M059J (cell line): Measurements from ENCODE around the gene PSMD12. TPM values are rescaled to one million over a fixed set of nuclear protein-coding genes. Genes with fewer than 3 reads are reported as not detected.
"Not testable (repeated sequence)": the region's sequence is repeated elsewhere in the genome, so short reads cannot be mapped to it uniquely, and the experiment has no call there.

Experiments used
- DNase-seq: peaks from one replicate; pipeline ENCODE4 v3.0.0-alpha.2; 2012; ENCODE audit warnings: low read depth
- total RNA-seq: library from RNA; depleted of rRNA; stranded (reverse); fragments of >200 nt; shearing (Covaris generic); gene quantifications from 2 replicates; pipeline ENCODE4 v1.2.3, GENCODE V29; 2014; rRNA removed

Gene PSMD12
- 33.4 and 54.0 TPM in 2 replicates for total RNA-seq

DNA sequence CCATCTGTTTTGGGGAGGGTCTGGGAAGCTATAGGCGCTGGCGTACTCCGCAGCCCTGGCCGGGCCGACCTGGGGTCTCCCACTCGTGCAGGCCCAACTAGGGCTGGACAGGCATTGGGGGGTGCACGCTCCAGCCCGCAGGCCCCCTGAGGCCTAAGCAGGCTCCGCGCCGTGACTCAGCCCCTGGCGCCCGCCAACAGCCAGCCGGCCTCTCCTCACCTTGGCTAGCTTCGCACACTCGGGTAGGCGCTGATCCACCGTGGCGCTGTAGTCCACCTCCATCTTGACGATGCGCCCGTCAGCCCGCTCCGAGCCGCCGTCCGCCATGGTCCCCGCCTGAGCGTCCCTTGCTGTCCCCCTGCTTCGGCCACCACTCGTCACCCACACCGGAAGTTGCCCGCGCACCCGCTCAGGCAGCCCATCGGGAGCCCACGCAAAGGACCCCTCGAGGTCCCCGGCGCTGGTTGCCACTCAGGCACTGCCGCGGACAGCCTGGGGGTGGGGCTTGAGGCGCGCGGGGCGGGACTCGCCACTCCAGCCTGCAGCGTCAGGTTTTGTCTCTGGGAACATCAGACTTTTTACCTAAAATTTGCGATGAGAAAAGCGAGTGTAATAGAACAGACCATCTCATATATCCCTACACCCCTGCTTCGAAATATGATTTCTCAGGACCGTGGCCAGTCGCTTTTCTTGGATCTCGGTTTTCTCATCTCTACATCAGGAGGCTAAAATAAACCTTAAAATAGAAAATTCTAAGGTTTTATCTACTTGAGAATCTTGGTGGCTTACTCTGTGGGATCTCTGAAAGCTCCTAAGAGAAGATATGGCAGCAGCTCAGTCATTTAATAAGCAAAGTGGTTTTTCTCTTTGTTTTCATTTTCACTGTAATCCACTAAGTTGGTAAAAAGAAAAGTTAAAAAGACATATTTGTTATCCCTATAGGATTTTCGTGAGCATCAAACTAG, at the start of gene PSMD12:
Gene PSMD12 (minus strand): TSS at position 385 of the 965 bp plus-strand sequence. CDS start 58 bp downstream, at position 327.
- peak; percentile 82 for DNase-seq

DNA sequence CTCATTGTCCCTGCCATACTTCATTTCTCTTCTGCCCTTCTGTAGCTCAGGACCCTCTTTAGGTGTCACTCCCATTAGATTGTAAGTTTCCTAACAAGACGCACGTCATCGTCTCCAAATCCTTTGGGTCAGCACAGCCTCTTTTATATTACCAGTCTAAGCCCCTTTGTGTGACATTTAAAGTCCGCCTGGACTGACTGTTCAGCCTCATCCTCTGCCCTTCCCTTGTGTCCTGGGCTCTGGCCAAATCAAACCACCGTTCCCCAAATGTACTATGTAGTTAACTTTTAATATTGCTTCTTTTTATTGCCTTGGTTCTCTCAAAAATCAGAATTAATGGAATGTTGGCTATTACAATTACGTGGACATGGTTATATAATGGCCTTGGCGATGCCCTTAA, 48.9 kb upstream of the PSMD12 start:
- no peak for DNase-seq

DNA sequence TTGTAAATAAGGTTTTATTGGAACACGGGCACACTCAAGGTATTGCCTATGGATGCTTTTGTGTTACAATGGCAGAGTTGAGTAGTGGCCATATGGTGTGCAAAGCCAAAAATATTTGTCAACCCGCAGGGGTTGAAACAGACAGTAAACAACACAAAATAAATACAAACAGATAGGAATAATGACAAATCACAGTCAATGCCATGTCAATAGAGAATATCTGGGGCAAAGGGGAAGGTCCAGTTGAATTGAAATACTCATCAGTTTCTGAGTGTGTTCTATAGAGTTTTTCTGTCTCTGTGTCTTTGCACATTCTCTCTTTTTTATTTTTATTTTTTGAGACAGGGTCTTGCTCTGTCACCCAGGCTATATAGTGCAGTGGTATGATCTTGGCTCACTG, 48.2 kb upstream of the PSMD12 start:
- no peak for DNase-seq

DNA sequence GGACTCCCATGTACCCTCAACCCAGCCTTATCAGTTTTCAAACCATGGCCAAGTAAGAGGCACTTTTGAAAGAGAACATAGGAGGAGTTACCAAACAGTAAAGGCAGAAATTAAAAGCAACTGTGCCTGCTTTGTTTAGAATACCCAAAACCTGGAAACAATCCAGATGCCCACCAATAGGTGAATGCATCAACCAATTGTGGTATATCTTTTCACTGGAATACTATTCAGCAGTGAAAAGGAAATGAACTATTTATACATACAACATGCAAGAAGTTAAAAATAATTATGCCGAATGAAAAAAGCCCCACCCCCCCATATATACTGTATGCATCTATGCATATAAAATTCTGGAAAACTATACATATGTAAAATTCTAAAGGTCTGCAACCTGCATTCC, 47.8 kb upstream of the PSMD12 start:
- DNase-seq = no peak

- no peak for DNase-seq
These were observed 47.0 kb upstream of the PSMD12 start for GRCh38 chr17:67413388-67413787.

DNA sequence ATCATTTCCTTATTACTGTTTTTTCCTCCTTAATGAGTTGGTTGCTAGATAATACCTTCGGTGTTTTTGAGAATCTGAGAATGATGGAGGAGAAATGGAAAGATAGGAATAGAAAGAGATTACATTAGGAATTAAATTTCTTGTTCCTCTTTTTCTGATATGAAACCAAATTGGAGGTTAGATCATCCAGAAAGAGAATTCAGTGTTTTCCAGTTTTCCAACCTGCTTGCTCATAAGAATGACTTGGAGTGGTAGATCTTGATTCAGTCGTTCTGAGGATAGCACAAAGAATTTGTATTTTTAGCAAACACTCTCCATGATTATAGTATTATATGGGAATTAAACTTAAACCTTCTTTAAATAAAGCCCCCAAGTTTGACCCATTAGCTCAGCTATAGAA, 46.6 kb upstream of the PSMD12 start:
- no peak for DNase-seq

DNA sequence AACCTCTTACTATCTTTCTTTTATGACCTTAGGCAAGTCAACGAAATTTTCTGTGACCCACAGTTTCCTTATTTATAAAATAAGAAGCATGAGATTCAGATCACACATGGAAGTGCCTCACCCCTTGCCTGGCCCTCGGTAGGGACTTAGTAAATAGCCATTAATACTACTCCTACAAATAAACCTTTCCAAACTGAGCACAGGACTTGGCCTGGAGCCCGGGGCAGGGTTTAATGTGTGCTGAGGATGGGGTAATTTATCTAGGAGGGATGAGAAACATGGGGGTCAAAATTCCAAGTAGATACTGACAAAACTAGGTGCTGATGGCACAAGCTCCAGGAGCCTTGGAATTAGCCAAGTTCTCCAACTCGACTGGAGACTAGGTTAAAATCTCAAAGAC, 45.7 kb upstream of the PSMD12 start:
- no peak for DNase-seq

DNA sequence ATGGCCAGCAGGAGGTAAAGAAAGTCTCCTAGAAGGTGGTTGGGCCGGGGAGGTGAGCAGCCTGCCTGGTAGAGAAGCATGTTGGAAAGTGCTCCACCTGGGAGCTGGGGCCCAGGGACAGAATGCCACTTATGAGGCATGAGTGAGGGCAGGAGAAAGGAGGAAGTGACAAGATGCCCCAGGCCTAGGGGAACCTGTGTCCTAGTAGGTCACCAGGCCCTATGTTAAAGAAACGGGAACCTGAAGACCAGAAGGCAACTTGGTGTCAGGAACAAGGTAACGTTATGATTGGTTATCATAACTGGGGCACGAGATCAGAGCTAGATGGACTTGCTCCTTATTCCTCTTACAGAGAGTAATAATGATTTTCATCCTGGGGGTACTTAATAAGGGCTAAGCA, 45.0 kb upstream of the PSMD12 start:
- no peak for DNase-seq

DNA sequence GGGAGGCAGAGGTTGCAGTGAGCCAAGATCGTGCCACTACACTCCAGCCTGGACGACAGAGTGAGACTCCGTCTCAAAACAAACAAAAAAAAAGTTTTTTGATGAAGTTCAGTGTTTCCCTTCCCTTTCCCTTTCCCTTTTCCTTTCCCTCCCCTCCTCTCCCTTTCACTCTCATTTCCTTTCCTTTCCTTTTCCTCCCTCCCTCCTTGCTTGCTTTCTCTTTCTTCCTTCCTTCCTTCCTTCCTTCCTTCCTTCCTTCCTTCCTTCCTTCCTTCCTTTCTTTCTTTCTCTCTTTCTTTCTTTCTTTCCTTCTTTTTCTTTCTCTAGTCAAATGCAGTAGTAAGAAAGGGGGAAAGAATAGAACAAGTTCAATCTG, 42.1 kb upstream of the PSMD12 start:
- not testable (repeated sequence) for DNase-seq

DNA sequence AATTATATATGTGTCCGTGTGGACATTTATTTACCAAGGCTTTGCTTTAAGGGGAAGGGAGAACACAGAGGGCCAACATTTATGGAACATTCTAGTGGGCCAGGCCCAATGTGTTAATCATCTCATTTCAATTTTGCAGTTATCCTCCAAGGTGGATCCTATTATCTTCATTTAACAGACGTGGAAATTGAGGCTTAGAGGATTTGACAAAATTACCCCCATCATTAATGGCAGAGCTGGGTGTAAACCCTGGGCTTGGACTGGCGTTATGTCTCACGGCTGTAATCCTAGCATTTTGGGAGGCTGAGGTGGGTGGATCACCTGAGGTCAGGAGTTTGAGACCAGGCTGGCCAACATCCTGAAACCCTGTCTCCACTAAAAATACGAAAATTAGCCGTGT, 37.1 kb upstream of the PSMD12 start:
- no peak for DNase-seq

DNA sequence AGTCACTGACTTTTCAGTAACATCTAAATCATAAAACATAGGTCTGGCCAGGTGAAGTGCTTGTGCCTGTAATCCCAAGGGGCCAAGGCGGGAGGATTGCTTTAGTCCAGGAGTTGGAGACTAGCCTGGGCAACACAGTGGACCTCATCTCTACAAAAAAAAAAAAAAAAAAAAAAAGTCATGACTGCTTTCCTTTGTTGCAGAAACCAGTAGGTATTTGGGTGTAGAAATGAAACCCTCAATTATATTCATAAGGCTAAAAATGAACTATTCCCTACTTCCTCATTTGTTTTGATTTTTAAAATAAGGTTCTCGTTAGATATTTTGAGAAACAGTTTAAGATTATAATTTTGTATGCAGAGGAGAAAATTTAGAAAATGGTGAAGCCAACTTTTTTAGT, 36.7 kb upstream of the PSMD12 start:
- no peak for DNase-seq

- DNase-seq = no peak
These were observed 35.5 kb upstream of the PSMD12 start for GRCh38 chr17:67401598-67402504.

DNA sequence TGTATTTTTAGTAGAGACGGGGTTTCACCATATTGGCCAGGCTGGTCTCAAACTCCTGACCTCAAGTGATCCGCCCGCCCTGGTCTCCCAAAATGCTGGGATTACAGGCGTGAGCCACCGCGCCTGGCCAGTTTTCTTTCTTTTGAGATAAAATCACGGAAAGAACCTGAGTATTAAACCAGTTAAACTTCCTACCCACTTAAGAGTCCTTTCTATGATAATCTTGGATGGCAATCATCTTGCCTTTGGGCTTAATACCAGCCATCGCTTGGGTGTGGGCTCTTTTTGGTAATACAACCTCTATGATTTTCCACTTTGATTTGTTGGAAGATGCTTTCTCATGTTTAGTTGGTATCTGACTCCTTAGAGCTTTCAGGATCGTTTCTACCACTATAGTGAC, 34.7 kb upstream of the PSMD12 start:
- DNase-seq = no peak

DNA sequence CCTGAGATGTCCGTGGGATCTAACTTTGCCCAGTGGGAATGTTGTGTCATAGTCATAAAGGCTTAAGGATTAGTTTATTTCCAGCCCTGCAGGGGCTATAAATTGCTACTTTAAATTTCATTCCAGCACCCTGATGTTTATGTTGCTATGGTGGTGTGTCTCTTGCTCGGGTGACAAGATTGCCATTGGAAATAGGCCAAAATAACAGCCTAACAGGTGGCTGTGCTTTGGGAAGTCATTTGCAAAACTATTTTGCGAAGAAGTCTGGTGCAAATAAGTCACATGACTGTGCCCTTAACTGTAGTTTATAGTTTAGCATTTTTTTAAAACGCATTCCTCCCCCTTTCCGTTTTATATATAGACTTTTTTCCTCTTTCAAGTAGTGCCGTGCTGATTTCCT, 33.8 kb upstream of the PSMD12 start:
- DNase-seq = peak; percentile 4

DNA sequence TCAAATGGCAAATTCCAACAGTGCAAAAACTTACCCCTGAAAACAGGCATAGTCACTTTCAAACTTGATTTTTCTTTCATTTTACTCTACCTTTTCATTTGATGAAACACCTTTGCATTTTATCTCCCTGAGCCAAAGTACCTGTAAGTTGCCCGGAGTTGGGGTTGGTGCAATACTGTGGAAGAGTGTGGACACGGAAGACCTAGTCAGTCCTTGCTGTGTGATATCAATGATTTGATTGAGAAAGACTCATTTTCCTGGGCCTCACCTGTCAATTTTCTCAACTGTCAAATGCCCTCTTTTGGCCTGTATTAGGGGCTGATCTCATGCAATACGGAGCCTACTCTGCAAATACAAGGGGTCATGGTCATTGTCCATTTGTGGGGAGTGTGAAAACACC, 33.3 kb upstream of the PSMD12 start:
- no peak for DNase-seq

DNA sequence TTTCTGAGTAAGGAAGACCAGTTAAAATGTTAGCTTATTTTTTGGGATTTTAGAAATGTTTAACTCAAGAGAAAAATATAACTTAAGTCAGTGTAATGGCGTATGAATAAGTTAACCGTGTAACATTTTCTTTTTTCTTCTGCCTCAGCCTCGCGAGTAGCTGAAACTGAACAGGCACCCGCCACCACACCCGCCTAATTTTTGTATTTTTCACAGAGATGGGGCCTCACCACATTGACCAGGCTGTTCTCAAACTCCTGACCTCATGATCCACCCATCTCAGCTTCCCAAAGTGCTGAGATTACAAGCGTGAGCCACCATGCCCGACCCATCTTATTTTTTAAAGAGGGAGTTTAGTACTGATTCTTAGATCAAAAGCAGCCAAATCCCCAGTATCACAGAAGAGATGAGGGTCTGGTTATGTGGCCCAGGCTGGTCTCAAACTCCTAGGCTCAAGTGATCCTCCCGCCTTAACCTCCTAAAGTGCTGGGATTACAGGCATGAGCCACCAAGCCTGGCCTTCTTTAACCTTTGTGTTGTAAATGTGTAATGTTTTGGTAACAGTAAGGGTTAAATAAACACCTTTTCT, 27.5 kb upstream of the PSMD12 start:
- DNase-seq = no peak

DNA sequence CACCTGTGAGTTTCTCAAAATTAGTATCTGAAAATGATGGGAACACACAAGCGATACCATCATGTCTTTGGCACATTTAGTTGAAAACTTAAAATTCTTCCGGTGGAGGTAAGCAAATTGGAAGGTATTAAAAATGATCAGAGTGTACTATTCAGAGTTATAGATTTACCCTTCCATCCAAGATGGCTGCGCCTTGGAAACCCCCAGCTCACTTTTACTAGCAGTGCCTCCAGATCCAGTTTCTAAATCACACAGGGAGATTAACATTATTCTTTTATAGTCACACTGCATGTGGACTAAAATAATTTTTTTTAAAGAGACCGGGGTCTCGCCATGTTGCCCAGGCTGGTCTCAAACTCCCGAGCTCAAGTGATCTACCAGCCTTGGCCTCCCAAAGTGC, 25.7 kb upstream of the PSMD12 start:
- no peak for DNase-seq

DNA sequence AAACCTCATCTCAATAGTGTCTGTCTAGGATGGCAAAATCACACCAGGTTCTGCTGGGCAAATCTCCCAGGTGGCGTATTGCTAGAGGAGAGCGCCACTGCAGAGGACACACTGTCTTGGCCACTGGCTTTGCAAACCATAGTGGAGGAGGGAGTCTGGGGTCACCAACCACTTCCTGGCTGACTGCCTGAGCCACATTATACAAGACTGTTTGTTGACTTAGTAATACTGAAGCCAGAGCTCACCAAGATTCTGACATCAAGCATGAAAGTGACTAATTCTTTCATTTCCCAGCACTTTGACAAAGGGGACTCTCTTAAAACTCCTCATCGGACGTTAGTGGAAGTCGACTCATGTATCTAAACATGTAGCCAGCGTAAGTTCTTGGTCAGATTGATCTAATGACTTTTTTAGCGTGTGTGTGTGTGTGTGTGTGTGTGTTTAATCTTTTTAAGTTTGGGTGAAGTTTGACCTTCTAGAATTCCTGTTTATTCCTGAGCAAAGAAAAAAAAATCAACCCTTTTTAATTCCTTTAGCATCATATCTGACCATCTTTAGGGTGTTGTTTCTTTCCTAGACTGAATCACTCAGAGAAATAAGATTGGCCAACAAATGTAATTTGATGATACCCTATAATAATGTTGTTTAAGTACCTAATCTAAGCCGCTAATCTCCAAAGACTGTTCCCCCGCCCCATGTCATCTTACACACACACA, 24.4 kb upstream of the PSMD12 start:
- DNase-seq = peak; percentile 97

GRCh38 chr17:67390006-67390645, 23.7 kb upstream of the PSMD12 start:
- no peak for DNase-seq

- no peak for DNase-seq
These were observed 22.6 kb upstream of the PSMD12 start for GRCh38 chr17:67388986-67389385.

DNA sequence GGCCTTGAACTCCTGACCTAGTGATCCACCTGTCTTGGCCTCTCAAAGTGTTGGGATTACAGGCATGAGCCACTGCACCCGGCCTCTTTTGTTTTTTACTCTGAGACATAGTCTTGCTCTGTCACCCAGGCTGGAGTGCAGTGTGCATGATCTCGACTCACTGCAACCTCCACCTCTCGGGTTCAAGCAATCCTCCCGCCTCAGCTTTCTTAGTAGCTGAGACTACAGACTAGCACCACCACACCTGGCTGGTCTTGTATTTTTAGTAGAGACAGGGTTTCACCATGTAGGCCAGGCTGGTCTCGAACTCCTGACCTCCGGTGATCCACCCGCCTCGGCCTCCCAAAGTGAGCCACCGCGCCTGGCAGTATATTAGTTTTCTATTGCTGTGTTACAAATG, 22.2 kb upstream of the PSMD12 start:
- DNase-seq = not testable (repeated sequence)
